BE2C (cell line): Measurements from ENCODE around the gene CSF1R.

Experiments
- DNase-seq: peaks from one replicate; pipeline ENCODE4 v3.0.0-alpha.2; 2020
- H3K27me3 ChIP-seq: fragments of 250-450 bp; sonication (Bioruptor Pico); 2 replicates; pipeline ENCODE4 v1.5.1; 2020; ENCODE audit warnings: mild to moderate bottlenecking
- H3K36me3 ChIP-seq: fragments of 250-450 bp; sonication (Bioruptor Pico); 2 replicates; pipeline ENCODE4 v1.5.1; 2020; ENCODE audit warnings: mild to moderate bottlenecking
- H3K4me1 ChIP-seq: fragments of 250-450 bp; sonication (Bioruptor Pico); 2 replicates; pipeline ENCODE4 v1.5.1; 2020
- H3K4me3 ChIP-seq: 2 replicates; pipeline ENCODE4 v1.5.1; 2011; ENCODE audit warnings: low read depth, low read length
- H3K9me3 ChIP-seq: fragments of 250-450 bp; sonication (Bioruptor Pico); 2 replicates; pipeline ENCODE4 v1.5.1; 2020
- TF ChIP-seq, protein P1 (sequence below): IDR thresholded peaks from 2 replicates; pipeline ENCODE4 v1.5.1; 2012; ENCODE audit warnings: mild to moderate bottlenecking, low read depth, low read length

The CSF1R gene

DNA sequence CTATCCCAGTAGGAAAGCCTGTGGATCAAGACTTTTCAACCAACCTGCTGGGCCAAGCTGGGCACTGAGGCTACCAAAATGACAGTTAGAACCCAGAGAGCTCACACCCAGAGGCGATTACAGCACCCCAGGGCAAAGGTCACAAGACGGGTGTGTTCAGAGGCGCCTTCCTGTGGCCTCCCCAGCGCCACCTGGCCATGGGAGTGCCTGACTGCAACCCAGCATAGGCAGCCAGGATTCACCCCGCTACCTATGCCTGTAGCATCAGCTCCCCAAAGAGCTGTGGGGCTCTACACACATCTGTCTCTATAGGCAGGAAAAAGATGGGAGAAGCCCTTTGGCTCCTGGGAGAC, 35.8 kb upstream of the CSF1R start:
- H3K4me1 ChIP-seq: no peaks in the 10 kb centered on the region
- no peak for DNase-seq
- no peak overlapping the region for H3K4me3 ChIP-seq
- TF ChIP-seq, protein P1, sequence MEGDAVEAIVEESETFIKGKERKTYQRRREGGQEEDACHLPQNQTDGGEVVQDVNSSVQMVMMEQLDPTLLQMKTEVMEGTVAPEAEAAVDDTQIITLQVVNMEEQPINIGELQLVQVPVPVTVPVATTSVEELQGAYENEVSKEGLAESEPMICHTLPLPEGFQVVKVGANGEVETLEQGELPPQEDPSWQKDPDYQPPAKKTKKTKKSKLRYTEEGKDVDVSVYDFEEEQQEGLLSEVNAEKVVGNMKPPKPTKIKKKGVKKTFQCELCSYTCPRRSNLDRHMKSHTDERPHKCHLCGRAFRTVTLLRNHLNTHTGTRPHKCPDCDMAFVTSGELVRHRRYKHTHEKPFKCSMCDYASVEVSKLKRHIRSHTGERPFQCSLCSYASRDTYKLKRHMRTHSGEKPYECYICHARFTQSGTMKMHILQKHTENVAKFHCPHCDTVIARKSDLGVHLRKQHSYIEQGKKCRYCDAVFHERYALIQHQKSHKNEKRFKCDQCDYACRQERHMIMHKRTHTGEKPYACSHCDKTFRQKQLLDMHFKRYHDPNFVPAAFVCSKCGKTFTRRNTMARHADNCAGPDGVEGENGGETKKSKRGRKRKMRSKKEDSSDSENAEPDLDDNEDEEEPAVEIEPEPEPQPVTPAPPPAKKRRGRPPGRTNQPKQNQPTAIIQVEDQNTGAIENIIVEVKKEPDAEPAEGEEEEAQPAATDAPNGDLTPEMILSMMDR: no peak
- H3K36me3 ChIP-seq: peaks cover 12% of the 10 kb centered on the region
- H3K27me3 ChIP-seq: no peaks in the 10 kb centered on the region
- no peaks in the 10 kb centered on the region for H3K9me3 ChIP-seq

DNA sequence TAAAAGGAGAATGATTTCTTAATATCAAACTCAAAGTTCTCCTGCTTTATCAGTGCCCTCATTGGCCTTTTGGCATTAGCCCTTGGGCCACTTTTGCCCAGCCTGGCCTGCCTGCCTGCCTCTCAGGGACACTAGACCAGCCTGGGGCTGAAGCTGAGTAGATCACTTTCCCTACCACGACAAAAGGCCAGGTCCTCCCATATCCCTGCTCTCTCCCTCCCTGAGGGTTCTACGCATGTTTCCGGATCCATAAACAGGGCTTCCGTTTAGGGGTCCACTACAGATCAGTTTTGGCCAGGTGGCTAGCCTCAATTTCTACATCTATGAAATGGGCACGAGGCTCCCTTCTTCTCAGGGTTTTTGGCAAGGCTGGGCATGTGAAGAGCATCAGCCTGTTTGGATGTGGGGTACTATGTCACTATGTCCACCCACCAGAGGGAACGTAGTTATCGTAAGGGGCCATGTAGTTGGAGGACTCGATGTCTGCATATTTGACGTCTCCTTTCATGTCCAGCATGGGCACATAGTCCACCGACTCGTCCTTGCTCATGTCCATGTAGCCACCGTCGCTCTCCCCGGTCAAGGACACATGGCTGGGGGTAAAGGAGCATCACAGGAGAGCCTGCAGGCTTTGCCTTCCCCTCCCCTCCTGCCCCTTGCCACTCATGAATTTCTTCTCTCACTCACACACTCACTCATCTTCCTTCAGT, 35.2 kb upstream of the CSF1R start:
- no peak for DNase-seq
- Histone ChIP-seq H3K9me3 (no peaks in the 10 kb centered on the region), H3K27me3 (no peaks in the 10 kb centered on the region), H3K4me3 (no peak overlapping the region), H3K4me1 (no peaks in the 10 kb centered on the region), H3K36me3 (peaks cover 12% of the 10 kb centered on the region)
- TF ChIP-seq, protein P1: no peak

DNA sequence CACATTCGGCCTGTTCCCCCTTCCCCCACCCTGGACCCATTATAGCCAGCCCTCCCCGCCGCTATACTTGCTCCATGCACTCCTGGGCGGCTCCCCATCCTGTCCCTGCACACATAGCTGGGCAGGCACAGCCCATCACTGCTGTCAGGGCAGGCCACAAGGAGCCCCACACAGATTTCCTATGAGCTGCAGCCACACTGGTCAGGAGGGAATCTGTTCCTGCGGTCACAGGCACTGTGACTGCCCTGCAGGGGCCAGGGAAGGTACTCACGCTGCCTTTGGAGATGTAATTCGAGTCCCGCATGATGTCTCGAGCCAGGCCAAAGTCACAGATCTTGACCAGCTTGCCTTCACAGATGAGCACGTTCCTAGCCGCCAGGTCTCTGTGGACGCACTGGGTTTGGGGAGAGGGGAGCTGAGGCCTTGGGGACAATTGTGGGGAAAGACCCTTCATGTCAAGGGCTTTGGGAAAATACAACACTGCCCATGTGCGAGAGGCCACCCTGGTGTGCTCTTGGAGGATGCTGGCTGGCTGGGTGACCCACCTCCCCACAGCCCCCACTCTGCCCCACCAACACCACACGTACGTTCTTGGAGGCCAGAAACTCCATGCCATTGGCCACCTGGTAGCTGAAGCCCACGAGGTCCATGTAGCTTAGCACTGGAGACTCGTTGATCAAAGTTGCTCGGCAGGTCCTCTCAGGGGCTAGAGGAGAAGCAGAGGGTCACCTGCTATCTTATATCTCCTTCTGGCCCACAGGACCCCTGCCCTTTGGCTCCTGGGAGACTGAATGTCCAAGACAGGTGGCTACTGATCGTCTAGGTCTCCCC, 34.5 kb upstream of the CSF1R start:
- Histone ChIP-seq H3K4me1 (no peaks in the 10 kb centered on the region), H3K4me3 (no peak overlapping the region), H3K36me3 (peaks cover 12% of the 10 kb centered on the region), H3K27me3 (no peaks in the 10 kb centered on the region), H3K9me3 (no peaks in the 10 kb centered on the region)
- TF ChIP-seq, protein P1: no peak
- DNase-seq: no peak

DNA sequence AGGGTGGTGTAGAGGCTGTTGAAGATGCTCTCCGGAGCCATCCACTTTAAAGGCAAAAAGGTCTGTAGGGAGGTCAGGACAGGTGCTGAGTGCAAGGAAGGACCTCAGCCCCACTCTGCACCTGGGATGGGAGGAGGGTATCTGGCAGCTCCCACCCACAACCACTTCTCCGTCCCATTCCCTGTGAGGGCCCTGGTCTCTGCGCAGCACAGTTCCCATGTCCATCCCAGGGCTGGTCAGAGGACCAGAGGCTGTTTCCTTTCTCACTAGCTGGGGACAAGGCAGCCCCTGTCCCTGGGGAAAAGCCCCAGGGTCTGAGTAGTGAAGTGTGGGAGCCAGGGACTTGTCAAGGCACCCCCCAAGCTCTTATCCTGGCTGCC, 33.7 kb upstream of the CSF1R start:
- TF ChIP-seq, protein P1: no peak
- H3K4me3 ChIP-seq: no peak overlapping the region
- H3K36me3 ChIP-seq: peaks cover 7% of the 10 kb centered on the region
- no peak for DNase-seq
- H3K9me3 ChIP-seq: no peaks in the 10 kb centered on the region
- no peaks in the 10 kb centered on the region for H3K4me1 ChIP-seq
- H3K27me3 ChIP-seq: no peaks in the 10 kb centered on the region

DNA sequence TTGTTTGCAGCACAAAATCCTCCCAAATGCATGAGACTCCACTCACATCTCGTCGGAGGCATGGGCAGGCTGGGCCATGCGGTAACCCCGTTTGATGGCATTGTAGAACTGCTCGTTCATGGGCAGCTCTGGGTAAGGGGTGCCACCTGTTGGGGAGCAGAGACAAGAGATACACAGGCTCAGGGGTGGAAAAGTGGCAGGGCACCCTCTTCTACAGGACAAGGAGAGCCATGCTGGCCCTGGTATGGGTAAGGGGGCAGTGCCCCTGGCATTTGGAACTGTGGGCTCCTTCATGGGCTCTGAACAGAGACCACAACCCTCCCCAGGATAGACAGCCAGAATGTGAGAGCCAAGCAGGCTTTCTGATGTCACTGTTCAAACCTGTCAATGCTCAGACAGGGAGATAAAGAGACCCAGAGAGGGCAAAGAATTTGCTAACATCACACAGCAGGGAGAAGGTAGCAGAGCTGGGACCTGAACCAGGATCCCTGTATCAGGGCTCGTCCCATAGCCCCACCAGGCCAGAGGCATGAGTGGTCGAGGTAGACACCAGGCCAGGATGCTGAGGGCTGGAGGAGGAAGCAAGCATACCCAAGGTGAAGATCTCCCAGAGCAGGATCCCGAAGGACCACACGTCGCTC, 33.2 kb upstream of the CSF1R start:
- Histone ChIP-seq H3K36me3 (peaks cover 6% of the 10 kb centered on the region), H3K27me3 (no peaks in the 10 kb centered on the region), H3K9me3 (no peaks in the 10 kb centered on the region), H3K4me3 (no peak overlapping the region), H3K4me1 (no peaks in the 10 kb centered on the region; the same call in 1 of the 2 replicates)
- TF ChIP-seq, protein P1: no peak
- no peak for DNase-seq
